ENCODE results near the gene DNPH1. TPM values are rescaled to one million over a fixed set of nuclear protein-coding genes. Genes with fewer than 3 reads are reported as not detected.

The DNPH1 gene
- total RNA-seq, 1 experiment from 2014 or later: 47.0 TPM

GRCh38 chr6:43204271-43205105 lies 24.8 kb downstream of the DNPH1 start:
- Histone ChIP-seq H2BK20ac (ENCODE audit: low read depth, low read length, poor library complexity, severe bottlenecking) (no peak overlapping the region), H3K23ac (ENCODE audit: insufficient read length, low read depth, low read length) (no peak overlapping the region), H3K9me3 (ENCODE audit: control insufficient read depth, low read depth, low read length) (no peaks in the 10 kb centered on the region), H3K79me2 (ENCODE audit: insufficient read depth, low read length) (no peaks in the 10 kb centered on the region), H4K91ac (ENCODE audit: insufficient read length, low read depth, low read length) (no peak overlapping the region), H3K27ac (ENCODE audit: insufficient read length, low read depth, low read length) (no peak overlapping the region), H4K20me1 (ENCODE audit: control insufficient read depth, insufficient read depth, insufficient read length) (no peaks in the 10 kb centered on the region), H3K23me2 (ENCODE audit: insufficient read length, low read depth, low read length, poor library complexity, severe bottlenecking) (no peaks in the 10 kb centered on the region), H2BK120ac (ENCODE audit: low read depth, low read length, poor library complexity, severe bottlenecking) (no peak overlapping the region), H2AK5ac (ENCODE audit: insufficient read length, low read length) (no peak overlapping the region), H4K8ac (replicated peaks; ENCODE audit: insufficient read length, low read depth, low read length) (no peak overlapping the region), H3T11ph (ENCODE audit: low read length) (no peak overlapping the region), H4K5ac (ENCODE audit: insufficient read length, low read depth, low read length) (no peak overlapping the region), H3K4me2 (ENCODE audit: insufficient read depth, insufficient read length, low read length) (no peak overlapping the region), H3K14ac (ENCODE audit: insufficient read depth, low read length) (no peak overlapping the region), H2BK15ac (ENCODE audit: low read depth, low read length) (no peak overlapping the region), H2BK5ac (ENCODE audit: insufficient read length, low read length) (no peak overlapping the region), H3K18ac (ENCODE audit: insufficient read length, low read depth, low read length) (no peak overlapping the region), H2AFZ (ENCODE audit: low read length) (no peak overlapping the region), H3K27me3 (ENCODE audit: insufficient read depth, low read length) (no peaks in the 10 kb centered on the region), H3K4ac (ENCODE audit: low read depth, low read length) (no peak overlapping the region), H3K79me1 (ENCODE audit: insufficient read depth, low read depth, low read length, poor library complexity, severe bottlenecking) (no peaks in the 10 kb centered on the region), H3K4me1 (ENCODE audit: insufficient read depth, low read length) (no peaks in the 10 kb centered on the region), H2BK12ac (ENCODE audit: insufficient read length, low read depth, low read length) (no peak overlapping the region), H3K9ac (ENCODE audit: extremely low read depth, insufficient read length, low read length) (no peak overlapping the region), H3K56ac (ENCODE audit: insufficient read length, low read depth, low read length) (no peak overlapping the region)
- Mint-ChIP-seq H3K27ac (peak overlapping the region in 2 of 3 experiments; percentile 4 to 50; a peak in 3 of 7 replicates), H3K4me3 (no peak overlapping the region), H3K27me3 (ENCODE audit: low read depth) (no peaks in the 10 kb centered on the region; the same call in 1 of the 2 replicates), H3K4me1 (peaks cover 4 to 10% of the 10 kb centered on the region in 2 experiments; a peak in 3 of 4 replicates), H3K36me3 (ENCODE audit: insufficient read depth in 1 of 3, low read depth in 3 of 3) (no peaks in the 10 kb centered on the region; a peak in 3 of 7 replicates), H3K9me3 (no peaks in the 10 kb centered on the region)
- no CpG with 5 or more reads among the region's 23 CpGs for WGBS (ENCODE audit: extremely low coverage, insufficient read length, low lambda C conversion rate)
- no peak for TF ChIP-seq CTCF (conservative IDR thresholded peaks at IDR 0.05)
- DNase-seq: no peak
